Smooth muscle cell (in vitro differentiated cells): Measurements from ENCODE around the gene ISG15. TPM values are rescaled to one million over a fixed set of nuclear protein-coding genes. Genes with fewer than 3 reads are reported as not detected.

ENCODE experiments used
- DNase-seq: peaks from one replicate; lab custom pipeline; 2025; ENCODE audit not compliant: unreplicated experiment; lab: John Stamatoyannopoulos, UW
- H2AFZ ChIP-seq: fragments of 200-600 bp; sonication (generic); 2 replicates; pipeline ENCODE4 v1.6.0; 2016; ENCODE audit warnings: antibody characterized with exemption, low read depth, mild to moderate bottlenecking
- H3F3A ChIP-seq: fragments of 200-600 bp; sonication (generic); 2 replicates; pipeline ENCODE4 v1.6.0; 2017; ENCODE audit warnings: antibody characterized with exemption, low read depth
- H3K27ac ChIP-seq: fragments of 200-600 bp; sonication (generic); 2 replicates; pipeline ENCODE4 v1.5.1; 2016; ENCODE audit warnings: low read depth, mild to moderate bottlenecking
- H3K27me3 ChIP-seq: fragments of 200-600 bp; sonication (generic); 2 replicates; pipeline ENCODE4 v1.6.1; 2016; ENCODE audit warnings: low read depth, mild to moderate bottlenecking
- H3K36me3 ChIP-seq: fragments of 200-600 bp; sonication (generic); 2 replicates; pipeline ENCODE4 v1.5.1; 2016; ENCODE audit warnings: low read depth
- H3K4me1 ChIP-seq: fragments of 200-600 bp; sonication (generic); 2 replicates; pipeline ENCODE4 v1.5.1; 2016; ENCODE audit warnings: low read depth
- H3K4me2 ChIP-seq: fragments of 200-600 bp; sonication (generic); 2 replicates; pipeline ENCODE4 v1.6.0; 2016; ENCODE audit warnings: mild to moderate bottlenecking
- H3K4me3 ChIP-seq: fragments of 200-600 bp; sonication (generic); 2 replicates; pipeline ENCODE4 v1.5.1; 2016; ENCODE audit warnings: mild to moderate bottlenecking
- H3K79me2 ChIP-seq: fragments of 200-600 bp; sonication (generic); 2 replicates; pipeline ENCODE4 v1.6.0; 2016; ENCODE audit warnings: low read depth, mild to moderate bottlenecking
- H3K9ac ChIP-seq: fragments of 200-600 bp; sonication (generic); 2 replicates; pipeline ENCODE4 v1.6.0; 2016; ENCODE audit warnings: low read depth
- H3K9me3 ChIP-seq: fragments of 200-600 bp; sonication (generic); replicated peaks from 2 replicates; pipeline ENCODE4 v1.5.1; 2016; ENCODE audit warnings: low read depth
- H4K20me1 ChIP-seq: fragments of 200-600 bp; sonication (generic); 2 replicates; pipeline ENCODE4 v1.6.0; 2016; ENCODE audit warnings: low read depth
- CTCF ChIP-seq: fragments of 200-600 bp; sonication (generic); IDR thresholded peaks from 2 replicates; pipeline ENCODE4 v1.5.1; 2017; ENCODE audit warnings: borderline replicate concordance, mild to moderate bottlenecking, antibody characterized with exemption; ENCODE audit not compliant: insufficient read depth, poor library complexity, severe bottlenecking
- WGBS: methylation state at CpG from one replicate; pipeline ENCODE4 v1.1.7; 2016; ENCODE audit warnings: low lambda C conversion rate; 5-methylcytosine and 5-hydroxymethylcytosine counted together
- polyA plus RNA-seq: library from polyadenylated mRNA; unstranded; fragments of >200 nt; fragmentation: Nextera tagmentation; extraction: Ambion mirVana; gene quantifications from 2 replicates; pipeline ENCODE4 v1.2.1, GENCODE V29; 2016
- total RNA-seq: library from RNA; depleted of rRNA; stranded (reverse); fragments of >200 nt; gene quantifications from 2 replicates; pipeline ENCODE4 v1.2.3, GENCODE V29; 2014

The ISG15 gene
- total and polyA plus RNA-seq, 2 experiments from 2014 or later: 109 to 147 TPM

GRCh38 chr1:996851-997712, 16.2 kb upstream of the ISG15 start:
- H3K4me1 ChIP-seq: peaks cover 4% of the 10 kb centered on the region
- no peak overlapping the region for H3K4me3 ChIP-seq
- no peak overlapping the region for H3K9ac ChIP-seq
- H3K27me3 ChIP-seq: no peaks in the 10 kb centered on the region
- no peaks in the 10 kb centered on the region for H3K36me3 ChIP-seq
- no peak overlapping the region for H3K4me2 ChIP-seq
- H2AFZ ChIP-seq: no peak overlapping the region
- no peaks in the 10 kb centered on the region for H3K9me3 ChIP-seq
- peaks cover 3% of the 10 kb centered on the region for H3K79me2 ChIP-seq
- WGBS: 73% methylated on average over 16 of the region's 24 CpGs
- TF ChIP-seq CTCF: no peak
- peaks cover 20% of the 10 kb centered on the region for H4K20me1 ChIP-seq
- no peaks in the 10 kb centered on the region for H3F3A ChIP-seq
- H3K27ac ChIP-seq: no peak overlapping the region
- no peak for DNase-seq

GRCh38 chr1:997713-997992, 15.6 kb upstream of the ISG15 start:
- no peak overlapping the region for H2AFZ ChIP-seq
- H4K20me1 ChIP-seq: peaks cover 24% of the 10 kb centered on the region
- H3K4me2 ChIP-seq: peak overlapping the region; percentile 99
- no peak overlapping the region for H3K9ac ChIP-seq
- H3K4me1 ChIP-seq: peaks cover 4% of the 10 kb centered on the region
- H3K79me2 ChIP-seq: peaks cover 3% of the 10 kb centered on the region
- no peak overlapping the region for H3K4me3 ChIP-seq
- 69% methylated on average over 3 of the region's 3 CpGs for WGBS
- no peaks in the 10 kb centered on the region for H3K27me3 ChIP-seq
- no peaks in the 10 kb centered on the region for H3K36me3 ChIP-seq
- no peak for DNase-seq
- H3K9me3 ChIP-seq: no peaks in the 10 kb centered on the region
- no peak overlapping the region for H3K27ac ChIP-seq
- no peak for TF ChIP-seq CTCF
- H3F3A ChIP-seq: no peaks in the 10 kb centered on the region

DNA sequence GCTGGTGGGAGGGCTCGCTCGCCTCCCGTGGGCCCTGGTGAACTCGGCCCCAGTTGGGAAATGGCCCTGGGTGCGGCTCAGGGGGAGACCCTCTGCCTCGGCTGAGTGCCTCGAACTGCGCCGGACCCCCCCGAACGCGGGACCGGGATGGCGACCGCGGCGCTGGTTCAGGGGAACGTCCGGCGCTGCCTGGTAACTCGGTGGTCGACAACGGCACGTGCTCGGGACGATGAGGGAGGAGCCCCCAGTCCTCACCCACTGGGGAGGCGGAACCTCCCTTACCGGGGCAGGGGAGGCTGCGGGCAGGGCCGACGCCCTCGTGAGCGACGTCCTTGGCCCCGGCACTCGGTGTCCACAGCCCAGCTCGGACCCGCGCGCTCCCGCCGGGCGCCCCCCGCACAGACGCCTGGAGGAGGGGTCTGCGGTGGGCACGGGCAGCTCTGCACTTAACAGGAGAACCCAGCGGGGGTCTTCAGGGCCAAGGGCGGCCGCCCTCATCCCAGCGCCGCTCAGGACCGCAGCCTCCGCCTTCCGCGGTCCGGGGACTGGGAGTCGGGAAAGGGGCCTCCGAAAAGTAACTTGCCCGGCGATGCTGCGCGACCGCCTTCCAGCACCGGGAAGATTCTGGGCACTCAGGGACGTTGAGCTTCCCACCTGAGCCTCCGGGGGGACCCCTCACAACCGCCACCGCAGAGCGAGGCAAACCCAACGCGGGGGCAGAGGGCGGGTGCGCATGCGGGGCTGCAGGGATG, 15.1 kb upstream of the ISG15 start:
- Histone ChIP-seq H3K4me2 (peak overlapping the region; percentile 99), H3K9me3 (no peaks in the 10 kb centered on the region), H3K27me3 (no peaks in the 10 kb centered on the region), H3K4me1 (peaks cover 4% of the 10 kb centered on the region), H4K20me1 (peaks cover 29% of the 10 kb centered on the region), H3K79me2 (peaks cover 3% of the 10 kb centered on the region), H3K36me3 (no peaks in the 10 kb centered on the region), H3K27ac (no peak overlapping the region), H2AFZ (no peak overlapping the region), H3K4me3 (peak overlapping the region; percentile 70), H3F3A (no peaks in the 10 kb centered on the region), H3K9ac (peak overlapping the region; percentile 76)
- no peak for DNase-seq
- WGBS: 30% methylated on average over 53 of the region's 75 CpGs
- TF ChIP-seq CTCF: no peak
